ENCODE results near the gene DCUN1D2. TPM values are rescaled to one million over a fixed set of nuclear protein-coding genes. Genes with fewer than 3 reads are reported as not detected.

Gene DCUN1D2
- total RNA-seq, 1 donor from 2014 or later = 12.9 TPM

- Histone ChIP-seq H3K27me3 (ENCODE audit: control insufficient read depth, insufficient read depth, low read length) (peaks cover 4% of the 10 kb centered on the region), H3K4me3 (ENCODE audit: low read depth, low read length) (no peak overlapping the region), H3K36me3 (ENCODE audit: control insufficient read depth, insufficient read depth, low read length) (no peaks in the 10 kb centered on the region)
- DNase-seq (ENCODE audit: low read depth) = no peak
- TF ChIP-seq CTCF (IDR thresholded peaks at IDR 0.05; ENCODE audit: insufficient read depth, low read length, poor library complexity, severe bottlenecking) = no peak
Measured at GRCh38 chr13:113422807-113423519, 67.5 kb downstream of the DCUN1D2 start.

- DNase-seq (ENCODE audit: low read depth) = no peak
- Histone ChIP-seq H3K36me3 (ENCODE audit: control insufficient read depth, insufficient read depth, low read length) (no peaks in the 10 kb centered on the region), H3K4me3 (ENCODE audit: low read depth, low read length) (no peak overlapping the region), H3K27me3 (ENCODE audit: control insufficient read depth, insufficient read depth, low read length) (peaks cover 7% of the 10 kb centered on the region)
- TF ChIP-seq CTCF (IDR thresholded peaks at IDR 0.05; ENCODE audit: insufficient read depth, low read length, poor library complexity, severe bottlenecking) = no peak
Measured at GRCh38 chr13:113421673-113422270, 68.7 kb downstream of the DCUN1D2 start.

DNA sequence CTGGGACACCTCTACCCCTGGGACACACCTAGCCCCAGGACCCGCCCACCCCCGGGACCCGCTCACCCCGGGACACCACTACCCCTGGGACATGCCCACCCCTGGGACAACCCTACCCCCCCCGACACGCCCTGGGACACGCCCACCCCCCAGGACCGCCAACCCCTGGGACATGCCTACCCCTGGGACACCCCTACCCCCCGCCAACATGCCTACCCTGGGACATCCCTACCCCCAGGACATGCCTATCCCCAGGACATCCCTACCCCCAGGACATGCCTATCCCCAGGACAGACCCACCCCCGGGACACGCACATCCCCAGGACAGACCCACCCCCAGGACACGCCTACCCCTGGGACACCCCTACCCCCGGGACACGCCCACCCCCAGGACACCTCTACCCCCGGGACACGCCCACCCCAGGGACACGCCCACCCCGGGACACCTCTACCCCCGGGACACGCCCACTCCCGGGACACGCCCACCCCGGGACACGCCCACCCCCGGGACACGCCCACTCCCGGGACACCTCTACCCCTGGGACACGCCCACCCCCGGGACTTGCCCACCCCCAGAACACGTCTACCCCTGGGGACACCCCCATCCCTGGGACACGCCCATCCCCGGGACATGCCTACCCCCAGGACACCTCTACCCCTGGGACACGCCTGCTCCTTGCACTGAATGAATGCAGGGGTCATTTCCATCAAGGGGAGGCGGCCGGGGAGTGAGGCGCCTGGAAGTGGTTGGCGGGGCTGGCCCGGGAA lies 69.5 kb downstream of the DCUN1D2 start:
- no peak for TF ChIP-seq CTCF (IDR thresholded peaks at IDR 0.05; ENCODE audit: insufficient read depth, low read length, poor library complexity, severe bottlenecking)
- DNase-seq (ENCODE audit: low read depth) = no peak
- H3K27me3 ChIP-seq (ENCODE audit: control insufficient read depth, insufficient read depth, low read length) = peaks cover 9% of the 10 kb centered on the region
- no peak overlapping the region for H3K4me3 ChIP-seq (ENCODE audit: low read depth, low read length)
- no peaks in the 10 kb centered on the region for H3K36me3 ChIP-seq (ENCODE audit: control insufficient read depth, insufficient read depth, low read length)

DNA sequence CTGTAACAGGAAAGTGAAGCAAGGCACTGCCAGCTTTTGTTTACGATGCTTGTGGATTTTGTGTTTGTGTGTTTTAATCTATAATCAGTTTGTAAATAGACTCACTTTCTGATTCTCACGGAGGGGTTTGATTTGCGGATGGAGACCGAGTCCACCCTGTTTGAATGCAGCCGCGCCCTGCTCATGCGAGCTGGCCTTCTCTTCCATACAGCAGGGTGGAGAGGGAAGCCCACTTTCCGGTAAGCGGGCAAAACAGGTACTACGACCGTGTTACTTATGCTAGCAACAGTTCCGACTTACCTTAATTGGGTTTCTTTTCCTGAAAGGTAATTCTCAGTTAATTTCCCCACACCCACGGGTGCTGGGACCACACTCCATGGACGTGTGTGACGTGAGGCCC lies 70.3 kb downstream of the DCUN1D2 start:
- no peak overlapping the region for H3K4me3 ChIP-seq (ENCODE audit: low read depth, low read length)
- H3K27me3 ChIP-seq (ENCODE audit: control insufficient read depth, insufficient read depth, low read length) = peaks cover 9% of the 10 kb centered on the region
- no peak for DNase-seq (ENCODE audit: low read depth)
- no peak for TF ChIP-seq CTCF (IDR thresholded peaks at IDR 0.05; ENCODE audit: insufficient read depth, low read length, poor library complexity, severe bottlenecking)
- H3K36me3 ChIP-seq (ENCODE audit: control insufficient read depth, insufficient read depth, low read length) = no peaks in the 10 kb centered on the region

DNA sequence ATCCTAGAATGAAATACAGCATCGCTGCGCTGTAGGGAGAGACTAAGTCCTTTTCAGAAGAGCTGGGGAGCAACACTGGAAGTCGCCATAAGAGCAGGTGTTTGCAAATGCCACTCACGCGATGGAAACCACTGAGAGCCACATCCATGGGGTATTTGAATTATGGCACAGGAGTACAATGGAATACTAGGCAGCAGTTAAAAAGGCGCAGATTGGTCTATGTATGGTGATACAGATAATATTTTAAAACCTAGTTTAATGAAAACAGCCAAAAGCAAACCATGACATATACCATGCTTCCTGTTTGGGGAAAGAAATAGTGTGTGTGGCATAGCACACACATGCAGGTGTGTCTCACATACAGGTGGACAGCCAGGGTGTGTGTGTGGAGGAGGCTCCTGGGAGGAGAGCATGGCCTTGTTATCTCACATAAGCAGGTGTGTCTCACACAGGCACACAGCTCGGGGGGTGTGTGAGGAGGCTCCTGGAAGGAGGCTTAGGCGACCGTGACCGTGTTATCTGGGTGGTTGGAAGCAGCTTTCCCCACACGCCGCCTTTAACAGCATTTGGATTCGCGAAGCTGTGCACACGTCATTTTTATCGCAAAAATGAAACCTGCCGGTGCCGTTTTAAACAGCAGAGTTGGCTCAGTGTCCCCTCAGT lies 70.8 kb downstream of the DCUN1D2 start:
- no peak for TF ChIP-seq CTCF (IDR thresholded peaks at IDR 0.05; ENCODE audit: insufficient read depth, low read length, poor library complexity, severe bottlenecking)
- Histone ChIP-seq H3K36me3 (ENCODE audit: control insufficient read depth, insufficient read depth, low read length) (no peaks in the 10 kb centered on the region), H3K4me3 (ENCODE audit: low read depth, low read length) (no peak overlapping the region), H3K27me3 (ENCODE audit: control insufficient read depth, insufficient read depth, low read length) (peaks cover 9% of the 10 kb centered on the region)
- DNase-seq (ENCODE audit: low read depth) = no peak

Measured in kidney epithelial cell (primary cell).